ACC112 (cell line): ENCODE data around the gene CBFA2T2.
"Not testable (repeated sequence)": the region's sequence is repeated elsewhere in the genome, so short reads cannot be mapped to it uniquely, and the experiment has no call there.

Source experiments
- H2AFZ ChIP-seq: fragments of 200-600 bp; sonication (generic); one replicate; pipeline ENCODE4 v1.6.0; 2017; ENCODE audit warnings: antibody characterized with exemption, low read length; ENCODE audit not compliant: unreplicated experiment
- H3K27ac ChIP-seq: fragments of 200-600 bp; sonication (generic); 2 replicates; pipeline ENCODE4 v1.5.1; 2014; ENCODE audit warnings: low read depth, mild to moderate bottlenecking, antibody characterized with exemption, low read length, moderate library complexity
- H3K27me3 ChIP-seq: fragments of 200-600 bp; sonication (generic); 2 replicates; pipeline ENCODE4 v1.6.1; 2014; ENCODE audit warnings: mild to moderate bottlenecking, antibody characterized with exemption, low read length, moderate library complexity, mixed read lengths; ENCODE audit not compliant: insufficient read depth
- H3K36me3 ChIP-seq: fragments of 200-600 bp; sonication (generic); 2 replicates; pipeline ENCODE4 v1.6.1; 2016; ENCODE audit warnings: mild to moderate bottlenecking, antibody characterized with exemption, low read length, moderate library complexity, mixed read lengths; ENCODE audit not compliant: insufficient read depth
- H3K4me1 ChIP-seq: fragments of 200-600 bp; sonication (generic); one replicate; pipeline ENCODE4 v1.6.1; 2016; ENCODE audit warnings: low read length, mixed read lengths; ENCODE audit not compliant: insufficient read depth, unreplicated experiment, control insufficient read depth
- H3K4me3 ChIP-seq: fragments of 200-600 bp; sonication (generic); 2 replicates; pipeline ENCODE4 v1.5.1; 2014; ENCODE audit warnings: mild to moderate bottlenecking, low read depth, low read length
- H3K79me2 ChIP-seq: fragments of 200-600 bp; sonication (generic); one replicate; pipeline ENCODE4 v1.6.0; 2016; ENCODE audit warnings: low read length; ENCODE audit not compliant: control insufficient read depth, unreplicated experiment, insufficient read depth

The CBFA2T2 gene

GRCh38 chr20:33646191-33646590, 156.3 kb downstream of the CBFA2T2 start:
- peaks cover 11% of the 10 kb centered on the region for H3K36me3 ChIP-seq
- H3K4me3 ChIP-seq, result no peak overlapping the region
- no peak overlapping the region for H3K27ac ChIP-seq
- no peak overlapping the region for H2AFZ ChIP-seq
- peaks cover 21% of the 10 kb centered on the region for H3K4me1 ChIP-seq
- H3K27me3 ChIP-seq, result no peaks in the 10 kb centered on the region
- no peaks in the 10 kb centered on the region for H3K79me2 ChIP-seq

DNA sequence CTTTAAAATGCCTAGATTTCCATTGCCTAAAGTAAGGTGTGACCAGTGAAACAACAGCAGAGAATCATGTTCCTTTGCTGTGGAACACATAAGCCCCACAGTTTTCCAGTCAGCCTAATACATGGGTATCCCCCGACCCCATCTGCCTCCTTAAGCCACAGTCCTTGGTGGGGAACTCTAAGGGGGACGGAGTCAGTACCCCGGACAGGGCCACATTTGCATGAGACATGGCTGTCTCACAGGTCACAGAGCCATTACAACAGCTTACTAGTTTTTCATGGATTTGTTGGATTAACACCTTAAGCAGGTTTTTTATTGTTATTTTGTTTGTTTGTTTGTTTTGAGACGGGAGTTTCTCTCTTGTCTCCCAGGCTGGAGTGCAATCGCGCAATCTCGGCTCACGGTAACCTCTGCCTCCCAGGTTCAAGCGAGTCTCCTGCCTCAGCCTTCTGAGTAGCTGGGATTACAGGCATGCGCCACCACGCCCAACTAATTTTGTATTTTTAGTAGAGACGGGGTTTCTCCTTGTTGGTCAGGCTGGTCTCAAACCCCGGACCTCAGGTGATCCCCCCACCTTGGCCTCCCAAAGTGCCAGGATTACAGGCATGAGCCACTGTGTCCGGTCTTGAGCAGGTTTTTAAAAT, 157.2 kb downstream of the CBFA2T2 start:
- peaks cover 21% of the 10 kb centered on the region for H3K4me1 ChIP-seq
- H3K79me2 ChIP-seq, H2AFZ ChIP-seq, H3K27ac ChIP-seq, H3K27me3 ChIP-seq, H3K4me3 ChIP-seq: not testable (repeated sequence)
- peaks cover 11% of the 10 kb centered on the region for H3K36me3 ChIP-seq

DNA sequence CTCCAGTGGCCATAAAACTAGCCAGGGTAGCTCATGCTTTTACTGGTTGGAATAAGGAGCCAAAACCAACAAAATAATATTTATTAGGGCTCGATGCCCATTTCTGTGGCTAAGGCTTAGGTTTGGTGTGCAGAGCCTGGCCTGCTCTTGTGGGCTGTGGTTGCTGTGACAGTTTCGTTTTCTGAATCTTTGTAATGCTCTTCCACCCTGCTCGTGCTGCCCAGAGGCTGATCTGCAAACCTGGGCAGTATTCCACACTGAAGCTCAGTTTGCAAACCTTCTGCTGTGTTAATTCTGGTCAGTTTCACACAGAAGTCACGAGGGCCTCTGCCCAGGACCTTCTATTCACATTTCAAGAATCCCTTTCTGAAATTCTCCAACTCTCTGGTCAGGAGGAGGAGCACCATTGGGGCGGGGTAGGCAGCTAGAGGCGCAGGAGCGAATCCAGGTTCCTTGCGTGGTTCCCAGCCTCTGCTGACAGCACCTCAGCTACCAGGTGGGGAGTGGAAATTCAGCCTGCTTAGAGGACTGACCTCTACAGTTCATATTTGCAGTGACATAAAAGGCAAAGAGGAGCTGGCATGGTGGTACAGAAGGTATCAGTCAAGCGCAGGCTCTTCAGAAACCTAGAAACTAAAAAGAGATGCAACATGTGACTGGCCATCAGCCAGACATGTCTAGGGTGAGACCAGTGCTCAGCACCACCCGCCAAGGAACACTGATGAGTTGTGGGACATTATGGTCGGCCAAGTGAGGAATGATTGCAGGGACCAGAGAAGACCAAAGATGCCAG, 157.9 kb downstream of the CBFA2T2 start:
- peak overlapping the region; percentile 23 for H3K4me3 ChIP-seq
- H2AFZ ChIP-seq, result no peak overlapping the region
- H3K27ac ChIP-seq, result peak overlapping the region; percentile 42
- H3K27me3 ChIP-seq, result no peaks in the 10 kb centered on the region
- peaks cover 11% of the 10 kb centered on the region for H3K36me3 ChIP-seq
- H3K4me1 ChIP-seq, result peaks cover 21% of the 10 kb centered on the region
- no peaks in the 10 kb centered on the region for H3K79me2 ChIP-seq

DNA sequence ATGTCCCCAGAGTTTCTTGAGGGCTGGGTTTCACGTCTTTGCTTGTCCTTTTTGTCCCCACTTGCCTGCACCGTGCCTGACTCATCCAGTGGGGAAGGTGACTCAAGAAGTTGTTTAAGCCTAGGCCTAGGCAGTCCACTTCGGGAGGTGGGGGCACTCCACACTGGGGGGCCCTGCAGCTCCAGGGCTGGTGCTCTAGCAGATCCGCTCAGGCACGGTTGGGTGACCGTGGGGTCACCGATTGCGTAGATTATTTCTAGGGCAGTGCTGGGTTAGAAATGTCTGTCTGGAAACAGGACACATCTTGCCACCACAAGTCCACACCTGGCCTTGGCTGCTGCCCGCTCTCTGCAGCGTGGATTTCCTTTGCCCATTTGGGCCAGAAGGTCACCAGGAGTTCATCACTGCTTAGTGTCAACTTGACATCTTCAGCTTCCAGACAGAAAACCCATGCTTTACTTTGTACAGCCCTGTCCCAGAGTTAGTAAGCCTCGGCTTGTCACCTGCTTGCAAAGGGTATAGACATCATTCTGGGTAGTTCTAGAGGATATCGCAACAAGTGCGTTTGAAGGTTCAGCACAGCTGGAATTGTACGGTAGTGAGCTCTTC, 158.6 kb downstream of the CBFA2T2 start:
- Histone ChIP-seq H3K4me1 (peaks cover 21% of the 10 kb centered on the region), H2AFZ (no peak overlapping the region), H3K4me3 (peak overlapping the region; percentile 23; the same call in 1 of the 2 replicates), H3K27ac (no peak overlapping the region), H3K27me3 (no peaks in the 10 kb centered on the region), H3K36me3 (peaks cover 11% of the 10 kb centered on the region), H3K79me2 (no peaks in the 10 kb centered on the region)

- Histone ChIP-seq H3K4me3 (no peak overlapping the region), H3K36me3 (peaks cover 9% of the 10 kb centered on the region), H3K27ac (no peak overlapping the region)
These were observed 159.3 kb downstream of the CBFA2T2 start for GRCh38 chr20:33649201-33649681.

GRCh38 chr20:33650111-33650752, 160.3 kb downstream of the CBFA2T2 start:
- Histone ChIP-seq H3K4me1 (peaks cover 21% of the 10 kb centered on the region), H3K79me2 (no peaks in the 10 kb centered on the region), H2AFZ (no peak overlapping the region), H3K4me3 (no peak overlapping the region), H3K36me3 (peaks cover 6% of the 10 kb centered on the region), H3K27me3 (no peaks in the 10 kb centered on the region), H3K27ac (no peak overlapping the region)

More at GRCh38 chr20:33649201-33649681, 159.3 kb downstream of the CBFA2T2 start:
- H3K27me3 ChIP-seq, result no peaks in the 10 kb centered on the region
- no peaks in the 10 kb centered on the region for H3K79me2 ChIP-seq
- H3K4me1 ChIP-seq, result peaks cover 21% of the 10 kb centered on the region
- no peak overlapping the region for H2AFZ ChIP-seq

- H2AFZ ChIP-seq, result no peak overlapping the region
- peaks cover 21% of the 10 kb centered on the region for H3K4me1 ChIP-seq
- no peaks in the 10 kb centered on the region for H3K79me2 ChIP-seq
- no peaks in the 10 kb centered on the region for H3K36me3 ChIP-seq
- no peaks in the 10 kb centered on the region for H3K27me3 ChIP-seq
- H3K27ac ChIP-seq, result no peak overlapping the region
- no peak overlapping the region for H3K4me3 ChIP-seq
These were observed 161.1 kb downstream of the CBFA2T2 start for GRCh38 chr20:33650753-33651561.

GRCh38 chr20:33651562-33652048, 161.7 kb downstream of the CBFA2T2 start:
- Histone ChIP-seq H2AFZ (no peak overlapping the region), H3K4me3 (no peak overlapping the region), H3K27ac (no peak overlapping the region), H3K4me1 (peaks cover 21% of the 10 kb centered on the region), H3K27me3 (no peaks in the 10 kb centered on the region), H3K36me3 (no peaks in the 10 kb centered on the region), H3K79me2 (no peaks in the 10 kb centered on the region)

DNA sequence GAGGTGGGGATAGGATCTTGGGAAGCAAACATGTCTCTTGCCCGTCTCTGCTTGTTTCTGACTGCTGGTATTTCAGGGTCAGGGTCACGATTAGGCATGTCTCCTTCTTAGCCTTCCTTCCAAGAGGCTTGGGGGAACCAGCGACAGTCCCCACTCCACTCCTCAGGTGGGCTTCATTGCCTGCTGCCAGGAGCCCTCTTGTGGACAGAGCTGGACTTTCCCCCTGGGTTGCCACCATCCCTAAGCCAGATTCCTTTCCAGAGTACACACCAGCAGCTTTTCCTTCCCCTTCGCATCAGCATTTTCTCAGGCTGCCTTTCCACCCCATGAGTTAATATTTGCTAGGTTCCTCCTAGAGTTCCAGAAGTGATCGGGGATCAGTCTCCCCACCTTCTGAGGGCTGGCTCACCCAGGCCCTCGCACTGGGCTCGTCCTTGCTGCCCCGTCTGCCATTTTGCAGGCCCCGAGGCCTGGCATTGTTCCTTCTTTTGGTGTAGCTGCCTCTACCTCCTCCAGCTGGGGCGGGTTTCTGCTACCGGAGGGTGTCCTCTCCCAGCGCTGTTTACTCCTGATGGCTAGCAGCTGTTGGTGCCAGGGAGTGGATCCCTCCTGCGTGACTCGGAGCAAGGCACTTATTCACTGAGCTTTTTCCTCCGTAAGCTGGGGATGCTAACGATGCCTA, 163.5 kb downstream of the CBFA2T2 start:
- no peaks in the 10 kb centered on the region for H3K27me3 ChIP-seq
- peaks cover 6% of the 10 kb centered on the region for H3K4me1 ChIP-seq
- H3K27ac ChIP-seq, result no peak overlapping the region
- H2AFZ ChIP-seq, result no peak overlapping the region
- H3K36me3 ChIP-seq, result no peaks in the 10 kb centered on the region
- H3K79me2 ChIP-seq, result no peaks in the 10 kb centered on the region
- H3K4me3 ChIP-seq, result no peak overlapping the region
